22Rv1 (cell line): ENCODE data around the gene MYBPC3.

Experiments used
- H3K27ac ChIP-seq: fragments of 450-650 bp; 2 replicates; pipeline ENCODE4 v1.5.1; 2017
- CTCF ChIP-seq: fragments of 450-650 bp; IDR thresholded peaks from 2 replicates; pipeline ENCODE4 v1.5.1; 2017; ENCODE audit warnings: mild to moderate bottlenecking
- ZFX ChIP-seq: fragments of 450-650 bp; IDR thresholded peaks from 2 replicates; pipeline ENCODE4 v1.6.1; 2017; ENCODE audit warnings: antibody characterized with exemption, borderline replicate concordance

MYBPC3 gene

GRCh38 chr11:47332303-47332711 is 20.2 kb downstream of the MYBPC3 start:
- no peak overlapping the region for H3K27ac ChIP-seq
- TF ChIP-seq CTCF (no peak), ZFX (no peak)

GRCh38 chr11:47331454-47332302 is 20.8 kb downstream of the MYBPC3 start:
- peak overlapping the region; percentile 33 for H3K27ac ChIP-seq
- TF ChIP-seq ZFX (no peak), CTCF (no peak)

DNA sequence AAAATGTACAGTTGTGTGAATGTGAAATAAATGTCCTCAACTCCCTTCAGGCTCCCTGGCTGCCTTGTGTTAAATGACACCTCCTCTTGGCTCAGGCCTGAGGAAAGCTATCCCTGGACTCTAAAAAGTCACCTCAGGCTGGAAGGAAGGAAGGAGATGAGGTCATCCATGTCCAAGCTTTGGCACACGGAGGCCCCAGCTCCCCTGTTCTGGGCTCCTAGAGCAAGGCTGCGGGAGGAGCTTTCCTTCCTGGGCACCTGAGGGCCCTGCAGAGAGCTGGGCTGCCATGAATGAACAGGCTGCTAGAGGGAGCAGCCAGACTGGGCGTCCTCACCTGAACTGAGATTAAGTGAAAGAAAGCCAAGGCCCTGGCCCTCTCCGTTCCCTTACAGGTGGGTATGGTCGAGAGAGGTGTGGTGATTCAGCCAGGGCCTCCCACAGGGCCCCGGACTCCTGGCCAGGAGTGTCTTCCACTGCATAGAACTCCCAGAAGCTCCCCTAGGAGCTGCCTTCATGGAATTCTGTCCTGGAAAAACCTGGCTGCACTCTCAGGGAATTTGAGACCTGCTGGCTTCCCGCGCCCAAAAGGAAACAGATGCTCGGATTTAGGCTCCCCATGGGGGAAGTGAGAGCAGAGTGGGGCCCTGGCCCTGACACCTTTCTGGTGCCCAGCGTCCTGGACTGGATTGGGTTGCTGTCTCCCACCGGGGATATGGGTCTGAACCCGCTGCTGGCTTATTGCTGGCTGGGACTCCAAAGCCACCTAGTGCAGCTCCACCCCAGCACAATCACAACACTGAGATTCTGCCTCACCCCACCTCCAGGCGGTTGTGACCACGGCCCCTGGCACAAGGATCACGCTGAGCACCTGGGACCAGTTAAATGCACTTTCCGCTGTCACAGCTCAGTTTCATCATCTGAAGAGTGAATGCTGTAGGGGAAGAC is 22.2 kb downstream of the MYBPC3 start:
- H3K27ac ChIP-seq: peak overlapping the region; percentile 33
- TF ChIP-seq CTCF: no peak
- TF ChIP-seq ZFX: no peak

GRCh38 chr11:47329431-47329986 is 23.0 kb downstream of the MYBPC3 start:
- no peak for TF ChIP-seq ZFX
- no peak for TF ChIP-seq CTCF
- H3K27ac ChIP-seq: no peak overlapping the region

- TF ChIP-seq ZFX: no peak
- no peak for TF ChIP-seq CTCF
- no peak overlapping the region for H3K27ac ChIP-seq
Observed at GRCh38 chr11:47328449-47329390, 23.8 kb downstream of the MYBPC3 start.

DNA sequence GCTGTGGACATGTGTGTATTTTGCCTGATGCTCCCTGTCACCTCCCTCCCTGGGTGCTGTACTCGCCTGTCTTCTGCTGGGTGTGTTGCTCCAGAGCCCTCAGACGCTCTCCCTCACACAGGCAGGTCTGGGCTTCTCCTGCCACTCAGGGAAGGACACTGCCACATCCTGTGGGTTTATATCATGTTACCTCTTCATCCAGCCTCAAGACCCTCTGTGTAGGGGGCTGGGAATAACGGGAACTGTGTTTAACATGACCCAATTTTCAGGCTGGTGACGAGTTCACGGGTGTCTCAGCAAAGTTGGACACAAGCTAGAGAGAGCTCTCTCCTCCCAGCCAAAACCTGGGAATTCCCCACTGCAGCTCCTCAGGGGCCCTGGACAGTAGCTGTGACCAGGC is 24.6 kb downstream of the MYBPC3 start:
- no peak overlapping the region for H3K27ac ChIP-seq
- TF ChIP-seq CTCF (no peak), ZFX (no peak)
